ENCODE data around the gene SPNS3. TPM values are rescaled to one million over a fixed set of nuclear protein-coding genes. Genes with fewer than 3 reads are reported as not detected.
A peak's percentile ranks its signal among the peaks of the same experiment; 100 is the strongest.

Gene SPNS3
- total and polyA plus RNA-seq, 2 donors (not counting 1 experiment from before 2014, with no cell fraction given), result 0.44 to 0.52 TPM

GRCh38 chr17:4492721-4493561, 59.2 kb downstream of the SPNS3 start:
- Histone ChIP-seq H3K4me2 (replicated peaks; ENCODE audit: low read depth, low read length, poor library complexity, severe bottlenecking) (no peak overlapping the region), H3K9ac (ENCODE audit: low read length) (no peak overlapping the region), H3K27ac (ENCODE audit: low read length in 2 of 2) (no peak overlapping the region), H3K27me3 (replicated peaks in 1 of 4; ENCODE audit: control extremely low read depth in 1 of 4, control insufficient read depth in 3 of 4, insufficient read depth in 4 of 4, low read length in 3 of 4) (peaks cover 0 to 2% (median 0%) of the 10 kb centered on the region in 4 experiments), H4K20me1 (ENCODE audit: control insufficient read depth, insufficient read depth, low read length, poor library complexity, severe bottlenecking) (no peaks in the 10 kb centered on the region), H2AFZ (ENCODE audit: insufficient read depth, low read depth, low read length, poor library complexity, severe bottlenecking) (no peak overlapping the region), H3K9me3 (ENCODE audit: control extremely low read depth in 1 of 3, control insufficient read depth in 2 of 3, insufficient read depth in 1 of 3, low read length in 2 of 3) (peaks cover 0 to 4% (median 0%) of the 10 kb centered on the region in 3 donors), H3K79me2 (ENCODE audit: control insufficient read depth, insufficient read depth, low read length) (no peaks in the 10 kb centered on the region), H3K36me3 (replicated peaks in 1 of 2; ENCODE audit: control extremely low read depth in 1 of 2, control insufficient read depth in 1 of 2, extremely low read depth in 1 of 2, insufficient read depth in 2 of 2, low read length in 1 of 2) (no peaks in the 10 kb centered on the region), H3K4me3 (ENCODE audit: control extremely low read depth in 1 of 5, extremely low read depth in 1 of 5, insufficient read depth in 1 of 5, low read depth in 2 of 5, low read length in 4 of 5) (no peak overlapping the region), H3K4me1 (ENCODE audit: control insufficient read depth in 2 of 2, insufficient read depth in 2 of 2, low read length in 2 of 2) (peaks cover 9 to 21% of the 10 kb centered on the region in 2 donors)
- CTCF ChIA-PET, result interaction anchor here (0.9 kb wide), 1 partner anchor 9 kb away, joined by 3 read pairs; no protein-coding TSS in a partner anchor
- DNase-seq (no peak), ATAC-seq (ENCODE audit: low read depth) (peak; percentile 16)
- WGBS (ENCODE audit: insufficient coverage), result 32% methylated on average over 17 of the region's 20 CpGs
- peak overlapping the region; percentile 5 for H3K4me3 Mint-ChIP-seq
- H3K27me3 Mint-ChIP-seq, result no peaks in the 10 kb centered on the region
- POLR2A ChIA-PET, result no interaction called here
- H3K4me1 Mint-ChIP-seq, result peaks cover 25% of the 10 kb centered on the region
- no peak for TF ChIP-seq EZH2 (IDR thresholded peaks at IDR 0.05; ENCODE audit: borderline replicate concordance, insufficient read depth, low read depth, low read length, poor library complexity, severe bottlenecking)
- TF ChIP-seq CTCF (IDR thresholded peaks at IDR 0.05), result no peak
- intact Hi-C loops (cut with micrococcal nuclease), result no loop called here
- peak overlapping the region; percentile 16 for H3K27ac Mint-ChIP-seq
- H3K9me3 Mint-ChIP-seq (ENCODE audit: insufficient read depth), result no peaks in the 10 kb centered on the region

Data from B cell (primary cell).